LNCaP clone FGC (cell line): ENCODE results near the gene PCDHGB1.

Experiments used
- DNase-seq: peaks from one replicate; pipeline ENCODE4 v3.0.0-alpha.2; 2011; ENCODE audit warnings: low read depth
- H3K4me3 ChIP-seq: 2 replicates; pipeline ENCODE4 v1.5.1; 2011; ENCODE audit warnings: mild to moderate bottlenecking, low read depth, low read length, control low read depth
- TF ChIP-seq, protein P1 (sequence below): IDR thresholded peaks from 2 replicates; pipeline ENCODE4 v1.5.1; 2012; ENCODE audit warnings: mild to moderate bottlenecking; ENCODE audit not compliant: control insufficient read depth, insufficient read depth; ENCODE audit errors: extremely low read depth

The PCDHGB1 gene

DNA sequence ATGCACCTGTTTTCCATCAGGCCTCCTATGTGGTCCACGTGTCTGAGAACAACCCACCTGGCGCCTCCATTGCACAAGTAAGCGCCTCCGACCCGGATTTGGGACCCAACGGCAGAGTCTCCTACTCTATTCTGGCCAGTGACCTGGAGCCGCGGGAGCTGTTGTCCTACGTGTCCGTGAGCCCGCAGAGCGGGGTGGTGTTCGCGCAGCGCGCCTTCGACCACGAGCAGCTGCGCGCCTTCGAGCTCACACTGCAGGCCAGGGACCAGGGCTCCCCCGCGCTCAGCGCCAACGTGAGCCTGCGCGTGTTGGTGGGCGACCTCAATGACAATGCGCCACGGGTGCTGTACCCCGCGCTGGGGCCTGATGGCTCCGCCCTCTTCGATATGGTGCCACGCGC is 1.7 kb downstream of the PCDHGB1 start:
- DNase-seq, result no peak
- TF ChIP-seq, protein P1, sequence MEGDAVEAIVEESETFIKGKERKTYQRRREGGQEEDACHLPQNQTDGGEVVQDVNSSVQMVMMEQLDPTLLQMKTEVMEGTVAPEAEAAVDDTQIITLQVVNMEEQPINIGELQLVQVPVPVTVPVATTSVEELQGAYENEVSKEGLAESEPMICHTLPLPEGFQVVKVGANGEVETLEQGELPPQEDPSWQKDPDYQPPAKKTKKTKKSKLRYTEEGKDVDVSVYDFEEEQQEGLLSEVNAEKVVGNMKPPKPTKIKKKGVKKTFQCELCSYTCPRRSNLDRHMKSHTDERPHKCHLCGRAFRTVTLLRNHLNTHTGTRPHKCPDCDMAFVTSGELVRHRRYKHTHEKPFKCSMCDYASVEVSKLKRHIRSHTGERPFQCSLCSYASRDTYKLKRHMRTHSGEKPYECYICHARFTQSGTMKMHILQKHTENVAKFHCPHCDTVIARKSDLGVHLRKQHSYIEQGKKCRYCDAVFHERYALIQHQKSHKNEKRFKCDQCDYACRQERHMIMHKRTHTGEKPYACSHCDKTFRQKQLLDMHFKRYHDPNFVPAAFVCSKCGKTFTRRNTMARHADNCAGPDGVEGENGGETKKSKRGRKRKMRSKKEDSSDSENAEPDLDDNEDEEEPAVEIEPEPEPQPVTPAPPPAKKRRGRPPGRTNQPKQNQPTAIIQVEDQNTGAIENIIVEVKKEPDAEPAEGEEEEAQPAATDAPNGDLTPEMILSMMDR, result no peak
- no peak overlapping the region for H3K4me3 ChIP-seq

GRCh38 chr5:141354900-141355469 is 5.1 kb downstream of the PCDHGB1 start, which contains the start of gene PCDHGA4:
Gene PCDHGA4 (plus strand): TSS chr5:141355021. CDS start chr5:141355108, 87 bp downstream.
- peak within 1 kb of the TSS; percentile 28; the same call in 1 of the 2 replicates for H3K4me3 ChIP-seq
- TF ChIP-seq, protein P1, result no peak
- no peak for DNase-seq

GRCh38 chr5:141355641-141356040 is 5.7 kb downstream of the PCDHGB1 start:
- DNase-seq, result no peak
- TF ChIP-seq, protein P1, result no peak

DNA sequence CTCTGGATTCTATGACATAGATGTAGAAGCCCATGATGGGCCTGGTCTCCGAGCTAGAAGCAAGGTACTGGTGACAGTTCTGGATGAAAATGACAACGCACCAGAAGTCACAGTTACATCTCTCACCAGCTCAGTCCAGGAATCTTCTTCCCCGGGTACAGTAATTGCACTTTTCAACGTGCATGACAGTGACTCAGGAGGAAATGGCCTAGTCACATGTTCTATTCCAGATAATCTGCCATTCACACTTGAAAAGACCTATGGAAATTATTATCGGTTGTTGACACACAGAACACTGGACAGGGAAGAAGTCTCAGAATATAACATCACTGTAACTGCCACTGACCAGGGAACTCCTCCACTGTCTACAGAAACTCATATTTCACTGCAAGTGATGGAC is 6.2 kb downstream of the PCDHGB1 start:
- no peak for DNase-seq
- TF ChIP-seq, protein P1, result no peak
- no peak overlapping the region for H3K4me3 ChIP-seq

More at GRCh38 chr5:141355641-141356040, 5.7 kb downstream of the PCDHGB1 start:
- H3K4me3 ChIP-seq, result no peak overlapping the region

DNA sequence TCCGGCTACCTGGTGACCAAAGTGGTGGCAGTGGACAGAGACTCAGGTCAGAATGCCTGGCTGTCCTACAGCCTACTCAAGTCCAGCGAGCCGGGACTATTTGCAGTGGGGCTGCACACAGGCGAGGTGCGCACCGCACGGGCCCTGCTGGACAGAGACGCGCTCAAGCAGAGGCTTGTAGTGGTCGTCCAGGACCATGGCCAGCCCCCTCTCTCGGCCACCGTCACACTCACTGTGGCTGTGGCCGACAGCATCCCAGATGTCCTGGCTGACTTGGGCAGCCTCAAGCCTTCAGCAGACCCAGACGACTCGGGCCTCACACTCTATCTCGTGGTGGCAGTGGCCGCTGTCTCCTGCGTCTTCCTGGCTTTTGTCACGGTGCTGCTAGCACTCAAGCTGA is 7.1 kb downstream of the PCDHGB1 start:
- TF ChIP-seq, protein P1, result no peak
- no peak for DNase-seq

GRCh38 chr5:141359790-141360426 is 10.0 kb downstream of the PCDHGB1 start, which contains the start of gene PCDHGB2:
Gene PCDHGB2 (plus strand): TSS chr5:141359994. CDS start chr5:141360136, 142 bp downstream.
- TF ChIP-seq, protein P1, result 0 out of 2 replicates have a peak, but pooled peaks have one; percentile 6
- H3K4me3 ChIP-seq, result peak within 1 kb of the TSS; percentile 50
- DNase-seq, result no peak

More for the DNA sequence above, 7.1 kb downstream of the PCDHGB1 start:
- no peak overlapping the region for H3K4me3 ChIP-seq
